HG03139 (cell line): ENCODE data around the gene SNORC.

Experiments used
- ATAC-seq: cut with Tn5 transposase; IDR thresholded peaks from one replicate; pipeline ENCODE4 v1.9.1; 2021; ENCODE audit not compliant: unreplicated experiment

The SNORC gene

DNA sequence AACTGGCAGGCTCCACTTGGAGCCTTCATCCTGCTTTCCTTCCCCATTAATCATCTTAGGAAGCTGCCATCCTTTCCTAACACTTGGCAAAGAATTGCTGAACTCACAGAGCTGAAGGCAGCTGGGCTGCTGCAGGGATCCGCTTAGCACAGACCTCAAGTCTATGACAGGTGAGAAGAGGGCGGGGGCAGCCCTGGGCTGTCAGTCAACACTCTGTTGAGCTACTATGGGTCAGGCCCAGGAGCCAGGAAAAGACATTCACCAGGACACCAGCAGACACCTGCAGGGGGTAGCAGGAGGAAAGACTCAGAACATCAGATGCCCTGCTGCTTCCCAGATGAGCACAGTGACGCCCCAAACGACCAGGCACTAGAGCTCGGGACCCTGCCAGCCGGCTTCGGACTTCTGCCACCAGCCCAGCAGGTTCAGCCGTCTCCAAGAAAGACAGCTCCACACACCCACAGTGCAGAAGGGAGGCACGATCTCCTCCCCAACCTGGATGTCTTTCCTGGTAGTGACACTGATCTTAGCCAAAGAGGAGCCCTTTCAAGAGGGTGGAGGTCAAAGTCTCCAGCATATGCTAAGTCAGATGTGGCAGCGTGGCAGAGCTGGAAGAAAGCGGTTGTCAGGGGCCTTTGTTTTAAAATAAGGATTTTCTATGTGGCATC, 55.2 kb downstream of the SNORC start:
- no peak for ATAC-seq

GRCh38 chr2:232925821-232926156, 55.7 kb downstream of the SNORC start:
- no peak for ATAC-seq

DNA sequence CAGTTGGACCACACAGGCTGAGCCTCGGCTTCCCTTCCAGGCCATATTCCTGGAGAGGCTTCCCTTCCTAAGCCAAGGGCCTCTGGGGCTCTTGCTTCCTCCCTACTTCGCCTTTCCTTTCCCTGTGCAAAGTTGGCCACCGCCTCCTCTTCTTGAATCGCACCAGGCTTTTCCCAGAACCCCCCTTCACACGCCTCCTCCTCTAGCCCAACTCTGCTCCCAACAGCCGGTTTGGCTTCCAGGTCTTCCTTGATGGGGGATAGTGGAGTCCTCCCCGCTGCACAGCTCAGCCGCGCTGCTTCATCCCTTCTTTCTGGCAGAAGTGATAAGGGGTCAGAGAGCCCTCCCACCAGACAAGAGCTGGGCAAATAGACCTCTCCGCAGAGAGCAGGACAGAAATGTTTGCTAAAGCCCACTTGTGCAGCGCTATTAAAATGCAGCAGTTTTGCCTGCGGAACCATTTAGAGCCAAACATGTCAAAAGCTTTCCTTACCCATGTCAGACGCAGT, 56.4 kb downstream of the SNORC start:
- ATAC-seq = no peak

DNA sequence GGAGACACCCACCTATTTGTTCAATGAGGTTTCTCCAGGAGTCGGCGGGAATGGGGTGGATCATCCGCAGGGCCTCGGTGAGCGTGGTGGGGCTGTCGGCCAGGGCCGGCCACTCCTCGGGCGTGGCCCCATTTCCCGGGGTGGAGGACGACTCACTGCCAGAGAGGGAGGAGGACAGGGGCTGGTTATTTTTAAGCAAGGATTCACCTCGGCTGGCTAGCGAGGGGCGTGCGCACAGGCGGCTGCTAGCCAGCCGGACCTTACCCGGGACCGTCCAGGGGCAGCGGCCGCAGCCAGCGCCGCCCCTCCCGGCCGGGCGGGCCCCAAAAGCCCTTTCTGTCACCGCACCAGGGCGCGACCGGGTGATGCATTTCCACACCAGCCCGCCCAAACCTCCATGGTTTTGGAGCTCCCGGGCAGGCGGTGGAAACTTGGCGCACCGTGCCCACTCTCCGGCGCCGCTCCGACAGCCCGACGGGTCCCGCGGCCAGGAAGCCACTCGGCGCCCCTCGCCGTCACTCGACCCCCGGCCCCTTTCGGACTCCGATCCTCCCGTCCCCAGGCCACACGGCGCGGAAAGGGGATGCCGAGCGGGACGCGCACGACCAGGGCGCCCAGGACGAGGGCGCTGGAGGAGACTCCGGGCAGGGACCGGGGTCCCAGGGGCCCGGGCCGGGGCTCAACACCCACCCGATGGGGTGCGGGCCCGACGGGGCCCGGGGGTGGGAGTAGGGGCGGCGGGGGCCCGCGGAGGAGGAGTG, 57.1 kb downstream of the SNORC start:
- no peak for ATAC-seq

DNA sequence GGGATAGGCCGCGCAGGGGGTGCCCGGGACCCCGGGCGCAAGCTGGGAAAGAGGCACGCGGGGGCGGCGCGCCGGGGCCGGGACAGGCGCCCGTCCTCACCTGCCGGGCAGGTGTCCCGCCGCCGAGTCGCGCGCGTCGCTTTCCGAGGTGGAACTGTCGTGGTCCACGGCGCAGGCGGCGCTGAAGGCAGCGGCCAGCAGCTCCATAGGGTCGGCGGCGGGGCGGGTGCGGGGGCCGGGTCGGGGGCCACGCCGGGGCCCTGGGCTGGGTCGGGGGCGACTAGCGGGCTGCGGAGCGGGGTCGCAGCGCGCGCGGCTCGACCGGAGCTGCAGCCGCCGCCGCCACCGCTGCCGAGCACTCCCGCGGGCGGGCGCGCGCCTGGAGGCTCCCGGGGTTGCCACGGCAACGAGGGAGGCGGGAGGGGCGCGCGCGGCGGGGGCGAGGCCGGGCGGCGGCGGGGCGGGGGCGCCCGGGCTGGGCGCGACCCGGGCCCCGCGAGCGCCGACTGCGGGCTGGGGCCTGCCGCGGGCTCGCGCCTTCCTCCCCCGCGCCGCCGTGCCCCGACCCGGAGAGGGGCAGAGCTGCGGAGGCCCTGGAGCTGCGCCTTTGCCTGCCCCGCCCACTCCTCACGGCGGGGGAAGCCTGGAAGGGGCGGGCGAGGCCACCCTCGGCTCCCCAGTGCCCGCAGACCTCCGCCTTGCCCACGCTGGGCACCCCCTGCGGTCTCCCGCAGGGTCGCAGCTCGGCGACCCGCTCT, 57.9 kb downstream of the SNORC start:
- no peak for ATAC-seq
